ENCODE measurements around the gene DAP.

DNA sequence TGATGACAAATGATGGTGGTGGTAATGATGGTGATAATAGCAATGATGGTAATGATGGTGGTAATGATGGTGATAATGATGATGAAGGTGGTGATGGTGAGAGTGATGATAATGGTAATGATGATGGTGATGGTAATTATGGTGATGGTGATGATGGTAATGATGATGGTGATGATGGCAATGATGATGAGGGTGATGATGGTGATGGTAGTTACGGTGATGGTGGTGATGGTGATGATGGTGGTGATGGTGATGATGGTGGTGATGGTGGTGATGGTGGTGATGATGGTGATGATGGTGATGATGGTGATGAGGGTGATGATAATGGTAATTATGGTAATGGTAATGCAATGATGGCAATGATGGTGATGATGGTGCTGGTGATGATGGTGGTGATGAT lies 91.1 kb downstream of the DAP start:
- TF ChIP-seq RARB (CRISPR knock-in tag; IDR thresholded peaks at IDR 0.05) (no peak), ZFP30 (CRISPR knock-in tag; IDR thresholded peaks at IDR 0.05) (no peak), TCF4 (CRISPR knock-in tag; IDR thresholded peaks at IDR 0.05; ENCODE audit: borderline replicate concordance) (no peak), OSR1 (CRISPR knock-in tag; IDR thresholded peaks at IDR 0.05) (no peak), ZNF70 (CRISPR knock-in tag; IDR thresholded peaks at IDR 0.05) (no peak), PATZ1 (CRISPR knock-in tag; IDR thresholded peaks at IDR 0.05; ENCODE audit: borderline replicate concordance) (no peak), ARNTL (CRISPR knock-in tag; IDR thresholded peaks at IDR 0.05; ENCODE audit: borderline replicate concordance, low read depth) (no peak), CREB5 (CRISPR knock-in tag; IDR thresholded peaks at IDR 0.05; ENCODE audit: low read depth) (no peak), ZNF565 (CRISPR knock-in tag; conservative IDR thresholded peaks at IDR 0.05; ENCODE audit: low read depth) (no peak)

All from SK-N-SH treated with all-trans-retinoic acid at 6 μM for 48 hours (cell line).